ENCODE data around the gene ATP11B.

ATP11B gene

GRCh38 chr3:182909318-182910040 is 116.2 kb downstream of the ATP11B start:
- TF ChIP-seq, protein P1, sequence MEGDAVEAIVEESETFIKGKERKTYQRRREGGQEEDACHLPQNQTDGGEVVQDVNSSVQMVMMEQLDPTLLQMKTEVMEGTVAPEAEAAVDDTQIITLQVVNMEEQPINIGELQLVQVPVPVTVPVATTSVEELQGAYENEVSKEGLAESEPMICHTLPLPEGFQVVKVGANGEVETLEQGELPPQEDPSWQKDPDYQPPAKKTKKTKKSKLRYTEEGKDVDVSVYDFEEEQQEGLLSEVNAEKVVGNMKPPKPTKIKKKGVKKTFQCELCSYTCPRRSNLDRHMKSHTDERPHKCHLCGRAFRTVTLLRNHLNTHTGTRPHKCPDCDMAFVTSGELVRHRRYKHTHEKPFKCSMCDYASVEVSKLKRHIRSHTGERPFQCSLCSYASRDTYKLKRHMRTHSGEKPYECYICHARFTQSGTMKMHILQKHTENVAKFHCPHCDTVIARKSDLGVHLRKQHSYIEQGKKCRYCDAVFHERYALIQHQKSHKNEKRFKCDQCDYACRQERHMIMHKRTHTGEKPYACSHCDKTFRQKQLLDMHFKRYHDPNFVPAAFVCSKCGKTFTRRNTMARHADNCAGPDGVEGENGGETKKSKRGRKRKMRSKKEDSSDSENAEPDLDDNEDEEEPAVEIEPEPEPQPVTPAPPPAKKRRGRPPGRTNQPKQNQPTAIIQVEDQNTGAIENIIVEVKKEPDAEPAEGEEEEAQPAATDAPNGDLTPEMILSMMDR (conservative IDR thresholded peaks at IDR 0.05; ENCODE audit: low read depth) = peak; percentile 46
- ChIA-PET POLR2A (ENCODE audit: low non-redundant PET) (no interaction called here), CTCF (interaction anchor here (0.6 to 1.0 kb wide), 4 partner anchors 17 to 1110 kb away, joined by 3 to 7 read pairs (median 3); no protein-coding TSS in a partner anchor)
- DNase-seq (ENCODE audit: low spot score) = no peak
- no peak overlapping the region; the same call in 1 of the 2 replicates for H3K27ac ChIP-seq

- POLR2A ChIA-PET (ENCODE audit: low non-redundant PET) = no interaction called here
- peak overlapping the region; percentile 72 for H3K27ac ChIP-seq
- DNase-seq (ENCODE audit: low spot score) = no peak
- TF ChIP-seq, protein P1 (conservative IDR thresholded peaks at IDR 0.05; ENCODE audit: low read depth) = no peak
- CTCF ChIA-PET = interaction anchor here (0.7 kb wide), 1 partner anchor 10 kb away, joined by 3 read pairs; no protein-coding TSS in a partner anchor
Observed at GRCh38 chr3:182910936-182911781, 117.9 kb downstream of the ATP11B start.

DNA sequence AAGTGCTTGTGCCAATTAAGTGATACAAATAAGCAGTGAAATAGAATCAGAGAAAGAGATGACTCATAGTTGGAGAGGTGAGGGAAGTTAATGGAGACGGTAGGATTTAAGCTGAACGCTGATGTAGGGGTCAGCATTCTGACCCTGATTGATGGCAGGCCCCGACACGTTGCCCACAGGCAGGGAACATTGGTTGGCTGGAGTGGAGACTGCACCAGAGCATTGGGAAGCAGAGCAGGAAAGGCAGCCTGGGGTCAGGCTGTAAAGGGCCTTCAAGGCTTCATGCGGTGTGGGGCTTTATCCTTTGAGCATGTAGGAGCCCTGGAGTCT is 118.4 kb downstream of the ATP11B start:
- peak overlapping the region; percentile 72 for H3K27ac ChIP-seq
- POLR2A ChIA-PET (ENCODE audit: low non-redundant PET) = no interaction called here
- peak; percentile 68 for DNase-seq (ENCODE audit: low spot score)
- CTCF ChIA-PET = interaction anchor here (0.7 kb wide), 1 partner anchor 9 kb away, joined by 3 read pairs; no protein-coding TSS in a partner anchor
- TF ChIP-seq, protein P1 (conservative IDR thresholded peaks at IDR 0.05; ENCODE audit: low read depth) = no peak

DNA sequence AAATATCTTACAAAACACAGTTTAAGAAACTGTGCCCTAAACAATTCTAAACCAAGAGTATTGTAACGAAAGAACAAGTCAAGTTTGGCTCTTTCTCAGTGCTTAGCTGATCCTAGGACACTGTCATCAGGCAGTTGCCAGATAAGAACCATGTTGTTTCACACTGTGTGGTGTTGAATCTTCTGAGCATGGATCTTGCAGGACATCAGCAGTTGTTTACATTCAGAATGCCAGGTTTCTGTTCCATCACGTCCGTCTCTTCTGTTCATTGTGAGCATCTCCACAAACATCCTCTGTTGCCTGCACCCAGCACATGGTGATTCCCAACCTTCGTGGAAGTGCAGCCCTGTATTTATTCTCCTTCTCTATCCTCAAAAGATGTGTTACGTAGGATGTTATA is 119.2 kb downstream of the ATP11B start:
- TF ChIP-seq, protein P1 (conservative IDR thresholded peaks at IDR 0.05; ENCODE audit: low read depth) = no peak
- no peak overlapping the region for H3K27ac ChIP-seq
- CTCF ChIA-PET = no interaction called here
- POLR2A ChIA-PET (ENCODE audit: low non-redundant PET) = no interaction called here
- DNase-seq (ENCODE audit: low spot score) = no peak

GRCh38 chr3:182913889-182914288 is 120.6 kb downstream of the ATP11B start:
- no peak overlapping the region for H3K27ac ChIP-seq
- CTCF ChIA-PET = no interaction called here

GRCh38 chr3:182914341-182914740 is 121.0 kb downstream of the ATP11B start:
- H3K27ac ChIP-seq = no peak overlapping the region
- TF ChIP-seq, protein P1 (conservative IDR thresholded peaks at IDR 0.05; ENCODE audit: low read depth) = no peak
- ChIA-PET CTCF (interaction anchor here (0.5 kb wide), 1 partner anchor 75 kb away, joined by 4 read pairs; no protein-coding TSS in a partner anchor), POLR2A (ENCODE audit: low non-redundant PET) (no interaction called here)
- DNase-seq (ENCODE audit: low spot score) = no peak

More at GRCh38 chr3:182913889-182914288, 120.6 kb downstream of the ATP11B start:
- POLR2A ChIA-PET (ENCODE audit: low non-redundant PET) = no interaction called here
- DNase-seq (ENCODE audit: low spot score) = no peak
- TF ChIP-seq, protein P1 (conservative IDR thresholded peaks at IDR 0.05; ENCODE audit: low read depth) = no peak
